Sigmoid colon (tissue), 7 donors: ENCODE measurements around the gene KLHL29. TPM values are rescaled to one million over a fixed set of nuclear protein-coding genes. Genes with fewer than 3 reads are reported as not detected.

ENCODE experiments used
- DNase-seq: peaks from one replicate; pipeline ENCODE4 v3.0.0-alpha.2; 2019
- H3K27ac ChIP-seq, 4 donors: fragments of 200-600 bp; sonication (generic); one replicate each; pipeline ENCODE4 v1.5.1; 2016 to 2019; ENCODE audit warnings: mild to moderate bottlenecking in 1 of 4
- H3K27me3 ChIP-seq, 3 donors: fragments of 200-600 bp; sonication (generic); one replicate each; pipeline ENCODE4 v1.5.1; 2019; ENCODE audit warnings: mild to moderate bottlenecking in 1 of 3
- H3K36me3 ChIP-seq, 4 donors: fragments of 200-600 bp; sonication (generic); one replicate each; pipeline ENCODE4 v1.5.1; 2016 to 2019
- H3K4me1 ChIP-seq, 4 donors: fragments of 200-600 bp; sonication (generic); one replicate each; pipeline ENCODE4 v1.5.1; 2017 to 2019
- H3K4me3 ChIP-seq, 4 donors: fragments of 200-600 bp; sonication (generic); one replicate each; pipeline ENCODE4 v1.5.1; 2017 to 2019; ENCODE audit warnings: mild to moderate bottlenecking in 2 of 4, moderate library complexity in 1 of 4
- H3K9me3 ChIP-seq, 4 donors: fragments of 200-600 bp in 3 of 4; sonication (generic) in 3 of 4; one replicate each; pipeline versions ENCODE4 v1.5.1 to v1.6.1; 2013 to 2019
- CTCF ChIP-seq, 4 experiments: fragments of 450-650 bp in 3 of 4; fragments of 200-600 bp in 1 of 4; IDR thresholded peaks; one replicate each; pipeline ENCODE4 v1.5.1; 2016 to 2019; ENCODE audit warnings: antibody characterized with exemption in 4 of 4, mild to moderate bottlenecking in 3 of 4, moderate library complexity in 2 of 4
- EP300 ChIP-seq, 4 donors: sonication (generic); formaldehyde crosslinking; IDR thresholded peaks; one replicate each; pipeline ENCODE4 v1.6.1; 2017; ENCODE audit warnings: antibody characterized with exemption in 4 of 4
- POLR2A ChIP-seq, 2 donors: fragments of 450-650 bp; IDR thresholded peaks; one replicate each; pipeline ENCODE4 v1.6.1; 2016; ENCODE audit warnings: antibody characterized with exemption in 2 of 2, mild to moderate bottlenecking in 2 of 2, moderate library complexity in 2 of 2
- POLR2AphosphoS5 ChIP-seq, 4 donors: sonication (generic); formaldehyde crosslinking; IDR thresholded peaks; one replicate each; pipeline ENCODE4 v1.6.1; 2017; ENCODE audit warnings: antibody characterized with exemption in 4 of 4
- WGBS, 2 donors: extraction: QIAGEN DNeasy Blood & Tissue Kit; methylation state at CpG; one replicate each; pipeline ENCODE4 v1.1.7; 2013; 5-methylcytosine and 5-hydroxymethylcytosine counted together
- intact Hi-C: fragments of 100-400 bp; cut with DNase I; formaldehyde crosslinking; loops from one replicate; pipeline ENCODE4 v1.15.1; 2023
- polyA plus RNA-seq, 3 donors: library from polyadenylated mRNA; stranded (reverse); fragments of 200-250 nt; gene quantifications; one replicate each; pipeline ENCODE4 v1.2.3, GENCODE V29; 2013
- total RNA-seq, 4 donors: library from RNA; depleted of rRNA; stranded (reverse); fragments of >200 nt; gene quantifications; one replicate each; pipeline ENCODE4 v1.1.0, GENCODE V29; 2016
- donor health status: healthy with polysubstance abuse.
- donor health status: Bipolar disorder and iron deficiency.
- donor health status: healthy.

The KLHL29 gene
- total and polyA plus RNA-seq, 7 donors: 0.46 to 25.5 (median 6.3) TPM

DNA sequence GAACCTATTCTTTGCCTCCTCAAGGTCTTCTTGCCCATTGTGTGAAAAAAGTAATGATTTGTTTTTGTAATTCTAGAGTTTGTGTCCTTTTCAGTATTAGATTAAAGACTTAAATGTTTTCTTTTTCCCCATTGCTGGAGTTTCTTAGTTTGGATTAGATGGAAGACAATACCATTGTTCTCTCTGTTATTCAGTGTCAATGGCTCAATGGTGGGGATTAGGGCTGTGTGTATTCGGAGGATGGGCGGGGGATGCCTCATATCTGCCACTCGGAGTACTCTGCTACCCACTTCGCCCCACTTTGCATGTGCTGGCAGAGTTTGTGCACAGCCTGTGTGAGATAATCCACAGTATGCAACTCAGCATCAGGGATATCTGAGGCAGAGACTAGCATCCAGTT is 90.1 kb downstream of the KLHL29 start:
- no peaks in the 10 kb centered on the region for H3K36me3 ChIP-seq
- DNase-seq: peak; percentile 41
- 80 to 92% methylated on average over 4 of the region's 4 CpGs for WGBS, 2 donors
- no peaks in the 10 kb centered on the region for H3K27me3 ChIP-seq
- no peak overlapping the region for H3K4me3 ChIP-seq
- TF ChIP-seq POLR2A (IDR thresholded peaks at IDR 0.05): no peak
- no peak for TF ChIP-seq POLR2AphosphoS5 (IDR thresholded peaks at IDR 0.05)
- TF ChIP-seq EP300 (IDR thresholded peaks at IDR 0.05): no peak
- no peak for TF ChIP-seq CTCF (IDR thresholded peaks at IDR 0.05)
- H3K4me1 ChIP-seq: peaks cover 0 to 15% (median 13%) of the 10 kb centered on the region in 4 donors
- intact Hi-C loops: no loop called here
- H3K9me3 ChIP-seq: no peaks in the 10 kb centered on the region
- H3K27ac ChIP-seq: no peak overlapping the region

DNA sequence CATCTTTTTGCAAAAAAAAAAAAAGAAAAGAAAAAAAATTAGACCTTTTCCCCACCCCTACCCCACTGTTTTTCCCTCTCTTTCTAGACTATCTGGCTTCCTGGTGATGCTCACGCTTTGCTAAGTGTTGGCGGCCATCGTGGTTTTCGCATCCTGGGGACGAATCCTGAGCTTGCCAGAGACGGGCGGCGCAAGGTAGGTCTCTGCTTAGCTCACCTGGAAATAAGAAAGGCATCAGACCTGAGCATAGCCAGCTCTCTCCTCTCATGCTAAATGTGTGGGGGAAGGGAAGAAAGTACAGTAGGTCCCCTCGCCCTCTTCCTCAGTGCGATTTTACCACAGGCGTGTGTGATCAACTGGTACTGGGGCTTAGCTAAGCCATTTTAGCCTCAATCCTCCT is 90.5 kb downstream of the KLHL29 start:
- H3K36me3 ChIP-seq: no peaks in the 10 kb centered on the region
- TF ChIP-seq EP300 (IDR thresholded peaks at IDR 0.05): no peak
- no peaks in the 10 kb centered on the region for H3K9me3 ChIP-seq
- H3K27ac ChIP-seq: no peak overlapping the region
- peaks cover 0 to 15% (median 11%) of the 10 kb centered on the region in 4 donors for H3K4me1 ChIP-seq
- peak; percentile 20 for DNase-seq
- intact Hi-C loops: no loop called here
- WGBS, 2 donors: 86 to 96% methylated on average over 11 of the region's 11 CpGs
- no peak overlapping the region for H3K4me3 ChIP-seq
- H3K27me3 ChIP-seq: no peaks in the 10 kb centered on the region

GRCh38 chr2:23476786-23477185 is 91.8 kb downstream of the KLHL29 start:
- 75 to 83% methylated on average over 7 of the region's 7 CpGs for WGBS, 2 donors

DNA sequence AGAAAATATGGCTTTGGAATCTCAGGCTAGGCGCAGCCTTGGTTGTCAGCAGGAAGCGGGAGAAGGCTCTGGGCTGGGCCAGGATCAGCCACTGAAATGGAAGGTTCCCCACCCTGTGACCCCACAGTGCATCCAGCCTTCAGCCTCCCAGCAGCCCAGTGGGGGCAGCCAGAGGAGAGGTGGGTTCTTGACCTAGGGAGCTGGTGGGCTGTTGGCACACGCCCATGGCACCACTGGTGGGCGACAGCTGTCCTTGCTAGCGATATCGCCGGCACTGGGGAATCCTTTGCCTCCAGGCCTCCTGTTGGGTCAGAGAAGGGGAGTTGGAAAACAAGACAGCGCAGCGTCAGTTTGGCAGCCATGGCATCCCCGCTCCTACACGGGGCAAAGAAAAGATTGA is 92.4 kb downstream of the KLHL29 start:
- 96 to 98% methylated on average over 11 of the region's 11 CpGs for WGBS, 2 donors
- intact Hi-C loops: no loop called here
- Histone ChIP-seq H3K4me3 (no peak overlapping the region), H3K4me1 (peaks cover 0 to 24% (median 17%) of the 10 kb centered on the region in 4 donors), H3K27ac (no peak overlapping the region), H3K9me3 (no peaks in the 10 kb centered on the region), H3K36me3 (no peaks in the 10 kb centered on the region), H3K27me3 (no peaks in the 10 kb centered on the region)
- no peak for TF ChIP-seq POLR2AphosphoS5 (IDR thresholded peaks at IDR 0.05)
- TF ChIP-seq CTCF (IDR thresholded peaks at IDR 0.05): no peak
- TF ChIP-seq EP300 (IDR thresholded peaks at IDR 0.05): no peak
- TF ChIP-seq POLR2A (IDR thresholded peaks at IDR 0.05): no peak
- DNase-seq: peak; percentile 56

More at GRCh38 chr2:23476786-23477185, 91.8 kb downstream of the KLHL29 start:
- no peak for DNase-seq
- Histone ChIP-seq H3K4me3 (no peak overlapping the region), H3K27me3 (no peaks in the 10 kb centered on the region), H3K27ac (no peak overlapping the region), H3K9me3 (no peaks in the 10 kb centered on the region), H3K36me3 (no peaks in the 10 kb centered on the region), H3K4me1 (peaks cover 0 to 18% (median 15%) of the 10 kb centered on the region in 4 donors)
- no peak for TF ChIP-seq POLR2A (IDR thresholded peaks at IDR 0.05)
- TF ChIP-seq CTCF (IDR thresholded peaks at IDR 0.05): no peak
- no peak for TF ChIP-seq POLR2AphosphoS5 (IDR thresholded peaks at IDR 0.05)
- no peak for TF ChIP-seq EP300 (IDR thresholded peaks at IDR 0.05)
- intact Hi-C loops: no loop called here

- WGBS, 2 donors: 76 to 84% methylated on average over 17 of the region's 17 CpGs
- Histone ChIP-seq H3K27me3 (no peaks in the 10 kb centered on the region), H3K36me3 (no peaks in the 10 kb centered on the region), H3K9me3 (no peaks in the 10 kb centered on the region), H3K4me1 (peaks cover 0 to 24% (median 17%) of the 10 kb centered on the region in 4 donors), H3K27ac (no peak overlapping the region), H3K4me3 (no peak overlapping the region)
- no peak for TF ChIP-seq POLR2AphosphoS5 (IDR thresholded peaks at IDR 0.05)
- no peak for TF ChIP-seq CTCF (IDR thresholded peaks at IDR 0.05)
- TF ChIP-seq EP300 (IDR thresholded peaks at IDR 0.05): no peak
- no peak for TF ChIP-seq POLR2A (IDR thresholded peaks at IDR 0.05)
- intact Hi-C loops: no loop called here
- peak; percentile 54 for DNase-seq
Observed at GRCh38 chr2:23478087-23478932, 93.3 kb downstream of the KLHL29 start.
